HG02884 (cell line): ENCODE results near the gene SLC6A11.

ENCODE experiments used
- ATAC-seq: cut with Tn5 transposase; IDR thresholded peaks from one replicate; pipeline ENCODE4 v1.9.1; 2021; ENCODE audit warnings: mild to moderate bottlenecking, moderate library complexity; ENCODE audit not compliant: unreplicated experiment

SLC6A11 gene

GRCh38 chr3:10883478-10884234 lies 67.6 kb downstream of the SLC6A11 start:
- ATAC-seq: no peak

- ATAC-seq: no peak
Measured at GRCh38 chr3:10887015-10887414, 71.0 kb downstream of the SLC6A11 start.

- no peak for ATAC-seq
Measured at GRCh38 chr3:10888518-10889090, 72.6 kb downstream of the SLC6A11 start.

- ATAC-seq: no peak
Measured at GRCh38 chr3:10889206-10889960, 73.4 kb downstream of the SLC6A11 start.

- no peak for ATAC-seq
Measured at GRCh38 chr3:10890665-10891064, 74.6 kb downstream of the SLC6A11 start.

GRCh38 chr3:10892622-10893021 lies 76.6 kb downstream of the SLC6A11 start:
- ATAC-seq: no peak

- ATAC-seq: no peak
Measured at GRCh38 chr3:10901296-10901945, 85.4 kb downstream of the SLC6A11 start.

- no peak for ATAC-seq
Measured at GRCh38 chr3:10907262-10907661, 91.2 kb downstream of the SLC6A11 start.

- ATAC-seq: no peak
Measured at GRCh38 chr3:10910367-10910766, 94.3 kb downstream of the SLC6A11 start.

GRCh38 chr3:10911350-10912002 lies 95.4 kb downstream of the SLC6A11 start:
- no peak for ATAC-seq

- ATAC-seq: no peak
Measured at GRCh38 chr3:10912786-10913185, 96.8 kb downstream of the SLC6A11 start.

- ATAC-seq: no peak
Measured at GRCh38 chr3:10915376-10915775, 99.3 kb downstream of the SLC6A11 start.

- no peak for ATAC-seq
Measured at GRCh38 chr3:10917176-10917575, 101.1 kb downstream of the SLC6A11 start.

- no peak for ATAC-seq
Measured at GRCh38 chr3:10918011-10918410, 102.0 kb downstream of the SLC6A11 start.

GRCh38 chr3:10919636-10920035 lies 103.6 kb downstream of the SLC6A11 start:
- ATAC-seq: no peak

GRCh38 chr3:10925436-10926255 lies 109.6 kb downstream of the SLC6A11 start:
- no peak for ATAC-seq

GRCh38 chr3:10926256-10926810 lies 110.3 kb downstream of the SLC6A11 start:
- no peak for ATAC-seq

- ATAC-seq: no peak
Measured at GRCh38 chr3:10926811-10927521, 110.9 kb downstream of the SLC6A11 start.

- no peak for ATAC-seq
Measured at GRCh38 chr3:10927551-10927950, 111.5 kb downstream of the SLC6A11 start.
